GM21528 (cell line): ENCODE measurements around the gene EIF4G3.
A peak's percentile ranks its signal among the peaks of the same experiment; 100 is the strongest.
"Not testable (repeated sequence)": the region's sequence is repeated elsewhere in the genome, so short reads cannot be mapped to it uniquely, and the experiment has no call there.

Experiments used
- ATAC-seq: cut with Tn5 transposase; IDR thresholded peaks from one replicate; pipeline ENCODE4 v1.9.1; 2021; ENCODE audit warnings: mild to moderate bottlenecking, moderate library complexity; ENCODE audit not compliant: unreplicated experiment, low FRiP score

Gene EIF4G3

DNA sequence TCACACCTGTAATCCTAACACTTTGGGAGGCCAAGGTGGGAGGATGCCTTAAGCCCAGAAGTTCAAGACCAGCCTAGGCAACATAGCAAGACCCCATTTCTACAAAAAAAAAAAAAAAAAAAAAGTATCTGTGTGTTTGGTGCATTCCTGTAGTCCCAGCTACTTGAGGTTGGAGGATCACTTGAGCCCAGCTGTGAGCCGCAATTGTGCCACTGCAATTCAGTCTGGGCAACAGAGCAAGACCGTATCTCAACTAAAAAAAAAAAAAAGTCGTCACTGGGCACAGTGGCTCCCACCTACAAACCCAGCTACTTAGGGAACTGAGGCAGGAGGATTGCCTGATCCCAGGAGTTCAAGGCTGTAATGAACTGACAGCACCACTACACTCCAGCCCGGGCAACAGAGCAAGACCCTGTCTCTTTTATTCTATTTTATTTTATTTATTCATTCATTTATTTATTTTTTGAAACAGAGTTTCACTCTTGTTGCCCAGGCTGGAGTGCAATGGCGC, 8.6 kb upstream of the EIF4G3 start:
- no peak for ATAC-seq

DNA sequence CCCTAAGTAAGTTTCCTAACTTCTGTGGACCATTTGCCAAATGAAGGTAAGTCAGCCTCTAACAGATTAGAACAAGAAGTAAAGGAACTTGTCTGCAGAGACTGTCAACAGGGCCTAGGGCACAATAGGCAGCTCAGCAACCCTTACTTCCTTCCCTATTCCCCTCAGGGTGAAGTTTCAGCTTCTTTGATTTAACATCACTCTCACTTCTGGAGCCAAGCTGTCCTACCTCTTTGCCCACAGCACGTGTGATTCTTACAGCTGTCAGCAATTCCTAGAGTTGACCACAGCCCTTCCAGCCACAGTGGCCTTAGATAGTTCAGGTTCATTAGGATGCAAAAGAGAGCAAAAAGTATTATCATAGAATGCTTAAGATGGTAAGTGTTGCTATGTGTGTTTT, 7.6 kb upstream of the EIF4G3 start:
- ATAC-seq, result no peak

DNA sequence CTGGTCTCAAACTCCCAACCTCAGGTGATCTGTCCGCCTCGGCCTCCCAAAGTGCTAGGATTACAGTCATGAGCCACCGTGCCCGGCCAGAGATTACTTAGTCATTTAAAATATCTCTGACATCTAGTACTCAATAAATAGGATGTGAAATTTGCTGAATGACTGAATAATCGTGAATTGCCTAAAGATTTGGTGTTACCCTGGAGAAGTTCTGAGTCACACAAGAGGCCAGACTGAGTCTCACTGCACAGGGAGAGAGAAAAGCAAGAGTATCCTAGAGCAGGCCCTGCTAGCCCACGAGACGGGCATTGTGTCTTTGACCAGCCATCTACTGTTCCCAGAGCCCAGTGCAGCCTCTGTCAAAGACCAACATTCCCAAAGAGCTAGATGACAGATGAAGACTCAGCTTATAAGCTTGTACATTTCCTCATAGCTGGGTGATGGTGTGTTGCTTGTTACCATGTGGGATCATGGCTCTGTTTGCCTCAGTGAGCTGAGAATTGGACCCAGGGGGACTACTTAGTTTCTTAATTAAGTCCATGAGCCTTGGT, 5.6 kb upstream of the EIF4G3 start:
- no peak for ATAC-seq

DNA sequence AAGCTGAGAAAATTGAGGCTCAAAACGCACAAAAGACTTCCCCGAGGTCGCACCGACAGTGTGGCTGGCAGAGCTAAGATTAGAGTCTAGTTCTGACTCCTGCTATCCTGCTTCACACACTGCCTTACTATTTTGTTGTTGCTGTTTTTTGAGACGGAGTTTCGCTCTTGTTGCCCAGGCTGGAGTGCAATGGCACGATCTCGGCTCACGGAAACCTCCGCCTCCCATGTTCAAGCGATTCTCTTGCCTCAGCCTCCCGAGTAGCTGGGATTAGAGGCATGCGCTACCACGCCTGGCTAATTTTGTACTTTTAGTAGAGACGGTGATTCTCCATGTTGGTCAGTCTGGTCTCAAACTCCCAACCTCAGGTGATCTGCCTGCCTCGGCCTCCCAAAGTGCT, 1.6 kb upstream of the EIF4G3 start:
- ATAC-seq, result not testable (repeated sequence)

DNA sequence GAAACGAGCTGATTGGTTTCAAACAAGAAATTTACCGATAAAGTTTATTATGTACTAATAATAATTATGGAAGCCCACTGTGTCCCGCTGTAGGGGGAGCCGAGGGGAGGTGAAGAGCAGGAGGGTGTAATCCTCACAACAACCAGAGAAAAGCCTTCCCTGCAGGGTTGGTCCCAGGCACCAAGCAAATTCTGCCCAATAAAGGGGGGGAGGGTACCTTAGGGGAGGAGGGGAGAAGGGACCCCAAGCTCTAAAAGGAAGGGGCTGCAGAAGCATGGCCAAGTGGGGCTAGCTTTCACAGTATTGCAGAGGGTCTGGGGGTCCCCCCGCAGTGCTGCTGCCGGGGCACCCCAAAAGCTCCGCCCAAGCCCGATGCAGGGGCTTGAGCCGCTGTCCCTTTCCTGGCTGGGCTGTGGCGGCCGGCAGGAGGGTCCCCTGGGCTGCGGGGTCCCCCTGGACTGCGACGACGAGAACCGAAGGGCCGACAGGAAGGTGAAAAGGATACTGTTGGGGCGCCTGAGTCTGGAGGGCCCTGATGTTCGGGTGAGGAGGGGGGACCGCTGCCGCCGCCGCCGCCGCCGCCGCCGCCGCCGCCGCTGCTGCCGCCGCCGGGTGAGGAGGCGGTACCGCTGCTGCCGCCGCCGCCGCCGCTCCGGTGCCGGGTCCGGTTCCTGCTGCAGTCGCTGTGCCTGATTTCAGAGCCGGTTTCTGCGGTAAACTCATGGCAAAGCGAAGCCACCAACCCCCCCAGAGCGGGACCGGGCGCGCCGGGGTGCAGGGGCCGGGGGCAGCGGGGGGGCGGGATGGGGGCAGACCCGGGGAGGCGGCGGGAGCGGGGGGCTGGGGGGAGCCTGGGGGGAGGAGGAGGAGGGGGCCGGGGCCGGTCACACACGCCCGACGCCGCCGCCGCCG, 771 bp downstream of the EIF4G3 start:
- ATAC-seq, result peak; percentile 24

DNA sequence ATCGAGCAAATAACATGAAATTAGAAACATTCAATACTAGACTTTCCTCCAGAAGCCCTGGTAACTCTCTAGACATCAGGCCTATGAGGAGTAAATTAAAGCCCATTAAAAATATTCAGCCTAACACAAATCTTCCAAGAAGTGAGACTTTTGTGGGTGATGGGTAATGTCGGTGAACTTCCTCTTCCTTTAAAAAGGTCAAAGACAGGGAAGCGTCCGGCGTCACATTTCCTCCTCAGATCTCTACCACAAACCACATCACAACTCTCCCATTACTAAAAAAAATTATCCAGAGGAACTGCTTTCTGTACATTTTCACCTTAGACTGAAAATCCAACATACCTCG, 1.4 kb downstream of the EIF4G3 start:
- ATAC-seq, result no peak

DNA sequence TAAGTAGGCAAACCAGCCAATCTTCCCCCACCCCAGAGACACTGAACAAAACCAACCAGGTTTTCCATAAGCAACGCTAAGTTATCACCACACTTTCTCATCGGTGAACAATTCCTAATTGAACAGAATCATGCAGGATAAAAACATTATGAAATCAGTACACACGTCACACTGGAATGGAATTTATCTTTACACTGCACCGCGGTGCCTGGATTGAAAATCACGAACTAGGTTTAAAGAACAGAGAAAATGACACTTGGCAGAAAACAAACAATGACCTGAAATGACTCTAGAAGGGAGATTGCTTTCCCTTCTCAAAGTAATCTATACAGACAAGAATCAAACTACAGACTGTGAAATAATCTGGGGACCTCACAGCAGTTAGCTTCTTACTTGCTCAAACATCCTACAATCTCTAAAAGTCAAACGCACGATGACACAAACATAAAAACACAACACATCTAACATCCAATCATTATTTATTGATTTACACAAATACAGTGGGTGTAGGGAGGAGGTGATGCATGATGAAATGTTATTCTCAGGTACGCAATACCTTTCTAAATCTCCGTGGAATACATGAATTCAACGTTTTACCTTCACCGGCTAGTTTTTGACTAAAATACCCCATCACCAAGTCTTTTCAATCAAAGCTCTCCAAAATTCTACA, 1.9 kb downstream of the EIF4G3 start:
- no peak for ATAC-seq

DNA sequence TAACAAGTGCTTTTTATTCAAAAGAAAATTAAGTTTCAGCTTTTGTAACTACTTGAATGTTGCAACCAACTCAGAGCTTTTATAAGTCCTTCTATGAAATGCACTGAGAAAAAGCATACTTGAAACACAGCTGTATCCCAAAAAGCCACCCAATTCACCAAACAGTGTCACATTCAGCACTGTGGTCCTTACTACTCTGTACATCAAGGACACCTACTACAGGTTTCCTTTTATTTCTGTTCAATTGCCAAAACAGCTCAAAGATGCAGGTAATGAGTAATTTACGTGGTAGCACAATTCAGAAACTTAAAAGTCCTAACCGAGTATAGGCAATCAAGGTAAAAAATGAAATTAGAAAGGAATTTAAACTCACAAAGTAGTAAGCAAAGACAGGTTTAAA, 2.5 kb downstream of the EIF4G3 start:
- no peak for ATAC-seq

DNA sequence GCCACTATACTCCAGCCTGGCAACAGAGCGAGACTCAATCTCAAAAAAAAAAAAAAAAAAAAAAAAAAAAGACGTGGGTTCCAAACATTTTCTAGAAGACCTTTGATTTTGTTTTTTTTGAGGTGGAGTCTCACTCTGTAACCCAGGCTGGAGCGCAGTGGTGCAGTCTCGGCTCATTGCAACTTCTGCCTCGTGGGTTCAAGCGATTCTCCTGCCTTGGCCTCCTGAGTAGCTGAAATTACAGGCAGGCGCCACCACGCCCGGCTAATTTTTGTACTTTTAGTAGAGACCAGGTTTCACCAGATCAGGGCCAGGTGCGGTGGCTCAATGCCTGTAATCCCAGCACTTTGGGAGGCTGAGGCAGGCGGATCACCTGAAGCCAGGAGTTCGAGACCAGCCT, 3.6 kb downstream of the EIF4G3 start:
- ATAC-seq, result not testable (repeated sequence)

DNA sequence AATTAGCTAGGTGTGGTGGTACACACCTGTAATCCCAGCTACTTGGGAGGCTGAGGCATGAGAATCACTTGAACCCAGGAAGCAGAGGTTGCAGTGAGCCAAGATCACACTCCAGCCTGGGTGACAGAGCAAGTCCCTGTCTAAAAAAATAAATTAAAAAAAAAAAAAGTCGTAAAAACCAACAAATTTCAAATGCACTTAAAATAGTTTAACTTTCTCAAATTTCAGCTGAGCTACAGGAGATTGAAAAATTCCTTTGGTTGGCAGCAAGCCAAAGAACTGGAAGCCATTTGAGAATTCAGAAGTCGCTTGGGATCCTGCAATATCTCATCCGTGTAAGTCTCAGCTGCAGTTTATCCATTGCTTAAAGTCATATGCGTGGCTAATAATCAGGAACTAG, 5.9 kb downstream of the EIF4G3 start:
- not testable (repeated sequence) for ATAC-seq

DNA sequence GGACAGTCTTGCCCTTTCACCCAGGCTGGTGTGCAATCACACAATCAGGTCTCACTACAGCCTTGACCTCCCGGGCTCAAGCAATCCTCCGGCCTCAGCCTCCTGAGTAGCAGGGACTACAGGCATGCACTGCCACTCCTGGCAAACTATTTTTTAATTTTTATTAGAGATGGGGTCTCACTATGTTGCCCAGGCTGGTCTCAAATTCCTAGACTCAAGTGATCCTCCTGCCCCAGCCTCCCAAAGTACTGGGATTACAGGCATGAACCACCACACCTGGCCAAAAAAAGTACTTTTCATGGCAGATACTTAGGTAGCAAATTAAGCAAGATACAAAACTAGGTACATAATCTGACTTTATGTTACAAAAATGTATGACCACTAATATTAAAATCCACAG, 8.3 kb downstream of the EIF4G3 start:
- ATAC-seq, result no peak

DNA sequence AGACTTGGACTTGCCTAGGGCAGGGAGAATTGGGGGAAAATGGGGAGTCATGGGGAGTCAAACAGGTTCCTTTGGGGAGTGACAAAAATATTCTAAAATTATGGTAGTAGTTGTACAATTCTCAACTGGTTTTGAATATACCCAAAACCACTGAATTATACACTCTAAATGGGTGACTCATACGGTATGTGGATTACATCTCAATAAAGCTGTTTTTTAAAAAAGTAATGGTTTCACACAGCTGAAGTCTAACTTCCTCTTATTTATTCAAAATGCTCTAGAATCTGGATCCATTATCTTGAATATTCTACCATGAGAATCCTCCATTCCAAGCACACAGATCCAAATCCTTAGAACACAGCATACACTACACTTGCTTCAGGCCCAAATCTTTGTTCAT, 11.1 kb downstream of the EIF4G3 start:
- ATAC-seq, result no peak

DNA sequence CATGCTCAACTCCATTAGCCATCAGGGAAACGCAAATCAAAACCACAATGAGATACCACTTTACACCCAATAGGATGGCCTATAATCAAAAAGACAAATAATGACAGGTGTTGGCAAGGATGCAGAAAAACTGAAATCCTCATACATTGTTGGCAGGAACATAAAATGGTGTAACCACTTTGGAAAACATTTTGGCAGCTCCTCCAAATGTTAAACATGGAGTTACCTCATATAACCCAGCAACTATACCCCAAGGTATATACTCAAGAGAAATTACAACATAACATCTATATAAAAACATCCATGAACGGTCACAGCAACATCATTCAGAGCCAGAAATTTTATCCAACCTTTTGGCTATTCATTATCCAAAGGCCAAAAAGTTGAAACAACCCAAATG, 11.6 kb downstream of the EIF4G3 start:
- ATAC-seq, result no peak

DNA sequence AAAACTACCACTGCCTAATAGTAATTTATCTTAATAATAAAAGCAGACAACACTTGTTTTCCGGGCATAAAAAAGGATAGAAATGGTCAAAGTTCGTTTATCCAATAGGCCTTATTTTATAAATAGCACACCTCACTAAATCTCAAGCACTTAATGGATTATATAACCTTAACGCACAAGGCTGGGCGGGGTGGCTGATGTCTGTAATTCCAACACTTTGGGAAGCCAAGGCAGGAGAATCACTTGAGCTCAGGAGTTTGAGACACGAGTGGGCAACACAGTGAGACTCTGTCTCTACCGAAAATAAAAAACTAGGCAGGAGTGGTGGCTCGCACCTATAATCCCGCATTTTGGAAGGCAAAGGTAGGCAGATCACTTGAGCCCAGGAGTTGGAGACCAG, 12.4 kb downstream of the EIF4G3 start:
- no peak for ATAC-seq

DNA sequence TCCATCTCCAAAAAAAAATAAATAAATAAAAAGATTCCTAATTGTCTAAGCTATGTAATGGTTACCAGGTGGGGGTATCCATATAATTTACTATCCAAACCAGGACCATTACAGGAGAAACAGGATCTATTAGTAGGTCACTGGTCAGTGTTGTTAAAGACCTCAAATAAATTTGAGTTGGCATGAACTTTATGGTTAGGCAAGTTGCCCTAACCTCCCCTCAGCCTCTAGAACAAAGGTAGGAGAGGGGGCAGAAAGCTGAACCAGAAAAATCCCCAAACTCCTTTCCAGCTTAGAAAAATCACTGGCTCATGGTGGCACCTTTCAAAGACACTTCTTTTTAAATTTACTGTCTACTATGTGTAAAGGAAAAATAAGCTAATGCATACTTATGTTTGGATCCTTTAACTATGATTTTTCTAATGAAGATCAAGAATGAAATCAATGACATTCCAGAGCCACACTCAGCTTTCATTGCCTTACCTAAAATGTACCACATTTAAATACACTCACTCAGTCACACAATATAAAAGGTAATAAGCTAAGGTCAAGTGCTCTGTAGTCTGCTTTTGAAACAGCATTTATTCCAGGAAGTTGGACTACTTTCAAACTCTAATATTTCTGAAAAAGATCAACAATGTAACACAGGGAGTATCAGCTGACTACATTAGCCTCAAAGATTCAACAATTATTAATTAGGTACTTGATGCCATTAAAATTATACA, 13.8 kb downstream of the EIF4G3 start:
- no peak for ATAC-seq

DNA sequence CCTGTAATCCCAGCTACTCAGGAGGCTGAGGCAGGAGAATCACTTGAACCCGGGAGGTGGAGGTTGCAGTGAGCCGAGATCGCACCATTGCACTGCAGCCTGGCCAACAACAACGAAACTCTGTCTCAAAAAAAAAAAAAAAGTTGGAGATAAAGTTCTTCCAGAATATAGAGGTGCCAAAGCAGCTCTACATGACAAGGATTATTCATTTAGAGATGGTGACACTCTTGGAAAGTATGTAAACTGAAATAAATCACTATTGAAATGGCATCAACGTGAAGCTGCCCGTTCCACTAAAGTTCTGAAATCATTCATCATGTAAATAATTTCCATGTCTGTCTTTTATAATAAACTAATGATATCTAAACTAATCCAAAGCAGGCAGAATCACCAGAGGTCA, 14.9 kb downstream of the EIF4G3 start:
- no peak for ATAC-seq

DNA sequence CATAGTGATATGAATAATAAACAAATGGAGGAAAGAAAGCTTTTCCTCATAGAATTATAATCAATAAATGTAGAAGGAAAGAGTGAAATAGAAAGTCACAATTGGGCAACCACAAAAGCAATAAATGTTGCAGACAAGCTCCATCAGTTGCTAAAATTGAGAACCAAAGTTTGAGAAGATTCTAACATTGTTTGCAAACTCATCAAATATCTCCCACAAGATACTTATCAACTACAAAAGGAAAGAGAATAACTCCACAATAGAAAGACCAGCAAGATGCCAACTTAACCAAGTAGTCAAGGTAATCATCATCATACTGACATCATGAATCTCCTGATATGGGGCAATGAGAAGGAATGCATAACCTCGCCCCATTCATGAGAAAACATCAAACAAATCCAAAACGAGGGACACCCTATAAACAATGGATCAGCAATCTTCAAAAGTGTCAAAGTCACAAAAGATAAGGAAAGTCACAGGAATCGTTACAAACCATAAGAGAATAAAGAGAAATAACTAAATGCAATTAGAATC, 16.4 kb downstream of the EIF4G3 start:
- ATAC-seq, result no peak

DNA sequence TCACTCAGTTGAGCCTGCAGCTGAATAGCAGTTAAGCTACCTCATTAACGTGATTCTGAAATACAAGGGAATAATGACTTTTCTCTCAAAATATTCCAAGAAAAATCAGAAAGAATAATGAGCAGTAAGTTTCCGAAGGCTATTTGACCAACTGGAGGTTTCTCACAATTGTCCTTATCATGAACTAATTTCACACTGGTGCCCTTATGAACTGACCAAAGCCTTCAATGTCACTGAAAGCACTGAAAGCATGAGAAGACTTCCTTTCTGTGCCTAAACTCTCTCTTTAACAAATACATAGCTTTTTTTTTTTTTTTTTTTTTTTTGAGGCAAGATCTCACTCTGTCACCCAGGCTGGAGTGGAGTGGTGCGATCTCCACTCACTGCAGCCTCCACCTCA, 18.8 kb downstream of the EIF4G3 start:
- no peak for ATAC-seq

DNA sequence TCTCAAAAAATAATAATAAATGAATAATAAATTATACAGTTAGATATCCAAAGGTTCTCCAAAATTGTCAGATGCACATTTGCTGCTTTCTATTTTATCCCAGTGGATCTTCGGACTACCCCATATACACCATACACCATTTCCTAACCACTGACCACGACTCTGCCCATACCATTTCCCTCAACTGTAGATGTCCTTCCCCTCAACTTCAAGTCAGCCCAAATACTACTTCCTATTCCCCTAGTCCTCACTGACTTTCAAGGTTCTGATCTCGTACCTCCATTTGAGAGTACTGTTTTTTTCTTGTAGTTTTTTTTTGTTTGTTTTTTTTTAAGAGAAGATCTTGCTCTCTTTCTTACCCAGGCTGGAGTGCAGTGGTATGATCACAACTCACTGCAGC, 19.6 kb downstream of the EIF4G3 start:
- ATAC-seq, result no peak

DNA sequence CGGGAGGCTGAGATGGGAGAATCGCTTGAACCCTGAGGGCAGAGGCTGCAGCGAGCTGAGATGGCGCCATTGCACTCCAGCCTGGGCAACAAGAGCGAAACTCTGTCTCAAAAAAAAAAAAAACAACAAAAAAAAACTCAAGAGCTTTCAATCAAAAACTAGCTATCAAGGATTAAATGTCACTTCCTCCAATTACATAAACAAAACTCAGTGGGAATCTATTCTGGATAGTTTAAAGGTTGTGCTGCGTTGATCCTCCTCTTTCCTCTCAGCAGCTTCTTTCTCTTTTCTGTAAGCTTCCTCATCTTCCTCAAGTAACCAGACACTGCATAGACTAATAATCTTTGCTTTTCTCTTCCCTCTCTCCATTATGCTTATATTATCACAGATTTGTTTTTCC, 20.7 kb downstream of the EIF4G3 start:
- no peak for ATAC-seq

DNA sequence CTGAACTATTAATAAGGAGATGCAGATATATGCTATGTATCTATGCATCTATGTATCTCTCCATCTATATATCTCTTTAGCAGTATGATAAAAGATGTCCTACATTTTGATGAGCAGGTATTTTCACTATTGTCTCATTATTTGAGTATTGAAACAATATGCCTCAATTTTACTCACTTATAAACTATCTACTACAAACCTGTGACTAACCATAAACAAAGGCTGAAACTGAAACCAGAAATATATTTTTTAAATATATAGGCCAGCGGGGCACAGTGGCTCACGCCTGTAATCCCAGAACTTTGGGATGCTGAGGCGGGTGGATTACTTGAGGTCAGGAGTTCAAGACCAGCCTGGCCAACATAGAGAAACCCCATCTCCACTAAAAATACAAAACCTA, 22.0 kb downstream of the EIF4G3 start:
- ATAC-seq, result no peak
